Keratinocyte (primary cell): ENCODE data around the gene USP37.

Source experiments
- CTCF ChIP-seq, 3 experiments: IDR thresholded peaks in 1 of 3; conservative IDR thresholded peaks in 1 of 3; optimal IDR thresholded peaks in 1 of 3; 2 replicates in 2 of 3; 3 replicates in 1 of 3; pipeline versions ENCODE3 to v1.5.1; 2011; ENCODE audit warnings: low read length in 3 of 3, mild to moderate bottlenecking in 3 of 3, moderate library complexity in 2 of 3, control low read depth in 1 of 3, inconsistent platforms in 1 of 3; ENCODE audit not compliant: insufficient read depth in 2 of 3; ENCODE audit errors: extremely low read depth in 1 of 3
- EZH2 ChIP-seq: IDR thresholded peaks from one replicate; pipeline ENCODE4 v1.6.1; 2012; ENCODE audit warnings: inconsistent platforms, mild to moderate bottlenecking, low read length, moderate library complexity

GRCh38 chr2:218401890-218402289 is 166.3 kb downstream of the USP37 start:
- TF ChIP-seq CTCF (optimal IDR thresholded peaks at IDR 0.05 in 1 of 3, IDR thresholded peaks at IDR 0.05 in 1 of 3, conservative IDR thresholded peaks at IDR 0.05 in 1 of 3; ENCODE audit: extremely low read depth in 1 of 3, insufficient read depth in 2 of 3, low read length in 3 of 3) (no peak), EZH2 (no peak)
